Colonic mucosa (tissue), 4 donors: ENCODE measurements around the gene TTC24. TPM values are rescaled to one million over a fixed set of nuclear protein-coding genes. Genes with fewer than 3 reads are reported as not detected.
"Not testable (repeated sequence)": the region's sequence is repeated elsewhere in the genome, so short reads cannot be mapped to it uniquely, and the experiment has no call there.

Source experiments
- DNase-seq: peaks from one replicate; pipeline ENCODE4 v3.0.0-alpha.2; 2020
- H3K27ac ChIP-seq: fragments of 200-600 bp; one replicate; pipeline ENCODE4 v1.8.0; 2021
- H3K27me3 ChIP-seq: fragments of 200-600 bp; one replicate; pipeline ENCODE4 v1.8.0; 2021
- H3K36me3 ChIP-seq: fragments of 200-600 bp; one replicate; pipeline ENCODE4 v1.8.0; 2021
- H3K4me1 ChIP-seq: fragments of 200-600 bp; one replicate; pipeline ENCODE4 v1.8.0; 2021; ENCODE audit warnings: mild to moderate bottlenecking
- H3K4me3 ChIP-seq: fragments of 200-600 bp; one replicate; pipeline ENCODE4 v1.8.0; 2021
- H3K9ac ChIP-seq, 2 donors: one replicate each; pipeline ENCODE4 v1.7.0; 2013; ENCODE audit warnings: control low read depth in 2 of 2, low read depth in 2 of 2, low read length in 2 of 2
- H3K9me3 ChIP-seq: fragments of 200-600 bp; one replicate; pipeline ENCODE4 v1.8.0; 2021
- CTCF ChIP-seq: fragments of 200-600 bp; IDR thresholded peaks from one replicate; pipeline ENCODE4 v1.8.0; 2022; ENCODE audit warnings: antibody characterized with exemption, mild to moderate bottlenecking
- intact Hi-C: fragments of 100-400 bp; cut with DNase I; formaldehyde crosslinking; loops from one replicate; pipeline ENCODE4 v1.14.1; 2022
- total RNA-seq, 2 donors: library from RNA; stranded (reverse); fragmentation: NEBNext Ultra II Directional in 1 of 2; extraction: Animal tissue kit (Norgen Biotek cat#: 25700) in 1 of 2; gene quantifications; one replicate each; pipeline ENCODE4 v1.2.1, GENCODE V29; 2021
- donor health status: healthy.
- donor health status: DM: no; HTN: no; CAD: no.
- donor health status: DM: no; HTN: no; CAD: no.

Gene TTC24
- total RNA-seq, 2 donors from 2014 or later = not detected

DNA sequence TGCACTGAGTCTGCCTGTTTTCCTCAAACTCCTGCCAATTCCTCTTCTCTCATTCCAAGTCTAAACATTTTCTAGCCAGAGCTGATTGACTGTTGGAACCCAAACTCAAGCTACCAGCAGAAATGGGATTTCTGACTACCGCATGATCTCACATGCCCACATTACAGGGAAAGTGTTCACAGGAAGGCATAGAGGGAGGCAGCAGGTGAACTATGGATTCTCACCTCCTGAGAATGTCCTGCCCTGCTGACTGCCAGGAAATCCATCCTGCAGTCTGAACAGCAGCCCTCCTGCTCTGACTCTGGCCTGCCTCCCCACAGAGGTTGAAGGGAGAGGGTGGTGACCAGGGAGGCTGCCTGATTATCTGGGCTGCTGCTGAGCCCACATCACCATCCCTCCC, 29.7 kb upstream of the TTC24 start:
- H3K4me3 ChIP-seq = no peak overlapping the region
- H3K9me3 ChIP-seq = no peaks in the 10 kb centered on the region
- no peaks in the 10 kb centered on the region for H3K36me3 ChIP-seq
- no peak for DNase-seq
- no peaks in the 10 kb centered on the region for H3K27me3 ChIP-seq
- H3K4me1 ChIP-seq = no peaks in the 10 kb centered on the region
- TF ChIP-seq CTCF = no peak
- intact Hi-C loops = no loop called here
- no peak overlapping the region for H3K9ac ChIP-seq
- H3K27ac ChIP-seq = no peak overlapping the region

GRCh38 chr1:156550346-156550745, 29.2 kb upstream of the TTC24 start:
- no peak for DNase-seq
- intact Hi-C loops = no loop called here
- TF ChIP-seq CTCF = no peak
- Histone ChIP-seq H3K27me3 (no peaks in the 10 kb centered on the region), H3K36me3 (no peaks in the 10 kb centered on the region), H3K4me1 (no peaks in the 10 kb centered on the region), H3K27ac (no peak overlapping the region), H3K9ac (no peak overlapping the region), H3K4me3 (no peak overlapping the region), H3K9me3 (no peaks in the 10 kb centered on the region)

GRCh38 chr1:156551066-156551643, 28.4 kb upstream of the TTC24 start:
- H3K27ac ChIP-seq = no peak overlapping the region
- H3K4me1 ChIP-seq = no peaks in the 10 kb centered on the region
- H3K9me3 ChIP-seq = no peaks in the 10 kb centered on the region
- no peaks in the 10 kb centered on the region for H3K27me3 ChIP-seq
- no peaks in the 10 kb centered on the region for H3K36me3 ChIP-seq
- no peak overlapping the region for H3K9ac ChIP-seq
- DNase-seq = no peak
- no peak overlapping the region for H3K4me3 ChIP-seq
- intact Hi-C loops = no loop called here
- TF ChIP-seq CTCF = no peak

DNA sequence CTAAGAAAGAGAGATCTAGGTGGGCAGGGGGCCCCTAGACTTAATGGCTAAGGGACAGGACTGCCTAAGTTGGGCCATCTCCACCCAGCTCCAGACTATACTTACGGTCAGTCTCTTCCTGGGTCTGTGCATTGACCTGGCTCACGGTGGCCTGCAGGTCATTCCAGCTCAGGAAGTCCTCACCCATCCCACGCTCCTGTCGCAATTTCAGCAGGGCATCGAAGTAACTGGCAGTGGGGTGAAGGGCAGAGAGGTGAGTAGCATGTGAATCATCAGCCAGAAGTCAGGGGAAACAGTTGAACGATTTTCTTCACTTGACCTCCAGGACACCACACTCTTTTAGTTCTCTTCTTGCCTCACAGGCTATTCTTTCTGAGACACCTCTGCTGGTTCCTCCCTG, 27.7 kb upstream of the TTC24 start:
- Histone ChIP-seq H3K4me3 (no peak overlapping the region), H3K9me3 (no peaks in the 10 kb centered on the region), H3K27me3 (no peaks in the 10 kb centered on the region), H3K9ac (no peak overlapping the region), H3K27ac (no peak overlapping the region), H3K36me3 (no peaks in the 10 kb centered on the region), H3K4me1 (no peaks in the 10 kb centered on the region)
- intact Hi-C loops = no loop called here
- TF ChIP-seq CTCF = no peak
- DNase-seq = no peak

DNA sequence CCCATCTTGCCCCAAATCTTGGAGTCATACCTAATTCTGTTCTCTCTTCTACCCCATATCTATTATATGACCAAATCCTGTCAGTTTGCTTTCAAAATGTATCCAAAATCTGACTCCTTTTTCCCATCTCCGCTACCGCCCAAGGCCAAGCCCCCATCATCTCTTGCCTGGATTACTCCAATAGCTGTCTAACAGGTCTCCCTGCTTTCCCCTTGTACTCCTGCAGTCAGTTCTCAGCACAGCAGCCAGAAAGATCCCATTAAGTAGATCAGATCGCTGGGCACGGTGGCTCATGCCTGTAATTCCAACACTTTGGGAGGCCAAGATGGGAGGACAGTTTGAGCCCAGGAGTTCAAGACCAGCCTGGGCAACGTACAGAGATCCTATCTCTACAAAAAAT, 27.0 kb upstream of the TTC24 start:
- H3K27me3 ChIP-seq = no peaks in the 10 kb centered on the region
- DNase-seq = no peak
- intact Hi-C loops = no loop called here
- H3K4me3 ChIP-seq = no peak overlapping the region
- H3K9me3 ChIP-seq = no peaks in the 10 kb centered on the region
- H3K36me3 ChIP-seq = no peaks in the 10 kb centered on the region
- no peak overlapping the region for H3K27ac ChIP-seq
- TF ChIP-seq CTCF = no peak
- H3K9ac ChIP-seq = no peak overlapping the region
- no peaks in the 10 kb centered on the region for H3K4me1 ChIP-seq

DNA sequence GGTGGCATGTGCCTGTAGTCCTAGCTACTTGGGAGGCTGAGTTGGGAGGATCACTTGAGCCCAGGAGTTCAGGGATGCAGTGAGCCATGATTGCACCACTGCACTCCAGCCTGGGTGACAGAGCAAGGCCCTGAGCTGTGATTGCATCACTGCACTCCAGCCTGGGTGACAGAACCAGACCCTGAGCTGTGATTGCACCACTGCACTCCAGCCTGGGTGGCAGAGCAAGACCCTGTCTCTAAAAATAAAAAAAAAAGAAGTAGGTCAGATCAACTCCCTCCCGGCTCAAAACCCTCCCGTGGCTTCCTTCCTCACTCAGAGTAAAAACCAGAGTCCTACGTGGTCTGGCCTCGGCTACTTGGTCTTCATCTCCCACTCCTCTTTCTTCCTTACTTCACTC, 26.6 kb upstream of the TTC24 start:
- H3K36me3 ChIP-seq, intact Hi-C loops: not testable (repeated sequence)

More for the DNA sequence above, 26.6 kb upstream of the TTC24 start:
- not testable (repeated sequence) for H3K9ac ChIP-seq, H3K27me3 ChIP-seq, H3K4me1 ChIP-seq, H3K9me3 ChIP-seq, DNase-seq, H3K4me3 ChIP-seq, H3K27ac ChIP-seq
